Measurements from ENCODE around the gene DNMBP.

Gene DNMBP

DNA sequence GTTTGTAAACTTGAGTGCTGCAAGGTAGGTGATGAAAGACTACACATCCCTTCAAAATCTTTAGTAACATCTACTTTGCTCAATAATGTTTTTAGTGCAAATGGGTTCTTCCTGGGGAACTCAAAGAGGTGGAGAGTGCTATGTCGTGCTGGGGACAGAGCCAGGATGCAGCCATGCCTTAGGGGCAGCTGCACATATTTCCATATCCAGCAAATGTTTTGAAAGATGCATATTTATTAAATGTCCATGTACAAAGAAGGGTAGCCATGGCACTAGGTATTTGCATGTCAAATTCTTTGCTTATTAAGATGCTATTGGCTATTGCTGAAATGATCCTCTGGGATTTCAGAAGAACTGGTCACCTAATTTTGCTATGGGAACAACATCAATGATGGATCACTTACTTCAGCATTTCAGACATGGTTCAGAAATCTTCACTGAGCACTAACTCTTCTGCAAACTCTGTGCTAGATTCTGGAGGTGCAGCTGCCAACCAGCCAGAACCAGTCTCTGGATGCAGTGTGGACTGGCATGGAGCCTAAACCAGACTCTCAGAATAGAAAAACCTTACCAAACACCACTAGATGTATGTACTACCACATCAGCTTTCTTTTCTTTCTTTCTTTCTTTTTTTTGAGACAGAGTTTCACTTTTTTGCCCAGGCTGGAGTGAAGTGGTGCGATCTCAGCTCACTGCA lies 31.7 kb upstream of the DNMBP start:
- no peak for TF ChIP-seq TAF1 (IDR thresholded peaks at IDR 0.05; ENCODE audit: borderline replicate concordance, insufficient read depth, low read length)
- TF ChIP-seq FOXP2 (optimal IDR thresholded peaks at IDR 0.05; ENCODE audit: borderline replicate concordance, extremely low read depth, extremely low read length, insufficient read depth), result no peak
- no peak for TF ChIP-seq POLR2AphosphoS5 (IDR thresholded peaks at IDR 0.05; ENCODE audit: low read depth, low read length)
- TF ChIP-seq SIN3A (IDR thresholded peaks at IDR 0.05; ENCODE audit: borderline replicate concordance, insufficient read depth, low read length), result no peak
- TF ChIP-seq, protein P1, sequence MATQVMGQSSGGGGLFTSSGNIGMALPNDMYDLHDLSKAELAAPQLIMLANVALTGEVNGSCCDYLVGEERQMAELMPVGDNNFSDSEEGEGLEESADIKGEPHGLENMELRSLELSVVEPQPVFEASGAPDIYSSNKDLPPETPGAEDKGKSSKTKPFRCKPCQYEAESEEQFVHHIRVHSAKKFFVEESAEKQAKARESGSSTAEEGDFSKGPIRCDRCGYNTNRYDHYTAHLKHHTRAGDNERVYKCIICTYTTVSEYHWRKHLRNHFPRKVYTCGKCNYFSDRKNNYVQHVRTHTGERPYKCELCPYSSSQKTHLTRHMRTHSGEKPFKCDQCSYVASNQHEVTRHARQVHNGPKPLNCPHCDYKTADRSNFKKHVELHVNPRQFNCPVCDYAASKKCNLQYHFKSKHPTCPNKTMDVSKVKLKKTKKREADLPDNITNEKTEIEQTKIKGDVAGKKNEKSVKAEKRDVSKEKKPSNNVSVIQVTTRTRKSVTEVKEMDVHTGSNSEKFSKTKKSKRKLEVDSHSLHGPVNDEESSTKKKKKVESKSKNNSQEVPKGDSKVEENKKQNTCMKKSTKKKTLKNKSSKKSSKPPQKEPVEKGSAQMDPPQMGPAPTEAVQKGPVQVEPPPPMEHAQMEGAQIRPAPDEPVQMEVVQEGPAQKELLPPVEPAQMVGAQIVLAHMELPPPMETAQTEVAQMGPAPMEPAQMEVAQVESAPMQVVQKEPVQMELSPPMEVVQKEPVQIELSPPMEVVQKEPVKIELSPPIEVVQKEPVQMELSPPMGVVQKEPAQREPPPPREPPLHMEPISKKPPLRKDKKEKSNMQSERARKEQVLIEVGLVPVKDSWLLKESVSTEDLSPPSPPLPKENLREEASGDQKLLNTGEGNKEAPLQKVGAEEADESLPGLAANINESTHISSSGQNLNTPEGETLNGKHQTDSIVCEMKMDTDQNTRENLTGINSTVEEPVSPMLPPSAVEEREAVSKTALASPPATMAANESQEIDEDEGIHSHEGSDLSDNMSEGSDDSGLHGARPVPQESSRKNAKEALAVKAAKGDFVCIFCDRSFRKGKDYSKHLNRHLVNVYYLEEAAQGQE (IDR thresholded peaks at IDR 0.05; ENCODE audit: insufficient read depth in 1 of 2, low read depth in 2 of 2, low read length in 2 of 2), result no peak

DNA sequence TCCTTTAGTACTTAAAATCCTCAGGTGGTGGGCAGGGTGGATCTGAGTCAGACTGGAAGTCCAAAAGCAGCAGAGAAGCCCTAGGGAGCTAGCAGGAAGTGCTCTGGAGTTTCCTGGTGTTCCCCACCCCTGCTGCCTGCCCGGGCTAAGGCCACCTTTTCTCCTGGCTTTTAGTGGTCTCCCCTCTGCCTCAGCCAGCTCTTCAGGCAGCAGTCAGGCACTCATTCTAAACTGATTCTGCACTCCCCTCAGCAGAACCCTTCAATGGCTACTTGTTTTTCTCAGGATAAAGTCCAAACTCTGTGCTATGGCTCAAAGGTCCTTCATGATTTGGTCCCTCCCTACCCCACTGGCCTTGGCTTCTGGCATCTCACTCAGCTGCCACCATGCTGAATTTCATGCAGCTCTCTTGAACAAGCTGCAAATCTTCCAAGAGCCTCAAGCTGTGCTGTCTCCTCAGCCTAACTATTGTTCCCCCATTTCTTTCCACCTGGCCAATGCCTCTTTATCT lies 28.9 kb upstream of the DNMBP start:
- TF ChIP-seq SIN3A (IDR thresholded peaks at IDR 0.05; ENCODE audit: borderline replicate concordance, insufficient read depth, low read length), result no peak
- no peak for TF ChIP-seq TAF1 (IDR thresholded peaks at IDR 0.05; ENCODE audit: borderline replicate concordance, insufficient read depth, low read length)
- TF ChIP-seq, protein P1 (IDR thresholded peaks at IDR 0.05; ENCODE audit: insufficient read depth in 1 of 2, low read depth in 2 of 2, low read length in 2 of 2), result no peak
- TF ChIP-seq FOXP2 (optimal IDR thresholded peaks at IDR 0.05; ENCODE audit: borderline replicate concordance, extremely low read depth, extremely low read length, insufficient read depth), result no peak
- TF ChIP-seq POLR2AphosphoS5 (IDR thresholded peaks at IDR 0.05; ENCODE audit: low read depth, low read length), result no peak

GRCh38 chr10:100037758-100038315 lies 28.1 kb upstream of the DNMBP start:
- TF ChIP-seq SIN3A (IDR thresholded peaks at IDR 0.05; ENCODE audit: borderline replicate concordance, insufficient read depth, low read length), result no peak
- TF ChIP-seq, protein P1 (IDR thresholded peaks at IDR 0.05; ENCODE audit: insufficient read depth in 1 of 2, low read depth in 2 of 2, low read length in 2 of 2), result no peak
- TF ChIP-seq POLR2AphosphoS5 (IDR thresholded peaks at IDR 0.05; ENCODE audit: low read depth, low read length), result no peak
- no peak for TF ChIP-seq FOXP2 (optimal IDR thresholded peaks at IDR 0.05; ENCODE audit: borderline replicate concordance, extremely low read depth, extremely low read length, insufficient read depth)
- no peak for TF ChIP-seq TAF1 (IDR thresholded peaks at IDR 0.05; ENCODE audit: borderline replicate concordance, insufficient read depth, low read length)

DNA sequence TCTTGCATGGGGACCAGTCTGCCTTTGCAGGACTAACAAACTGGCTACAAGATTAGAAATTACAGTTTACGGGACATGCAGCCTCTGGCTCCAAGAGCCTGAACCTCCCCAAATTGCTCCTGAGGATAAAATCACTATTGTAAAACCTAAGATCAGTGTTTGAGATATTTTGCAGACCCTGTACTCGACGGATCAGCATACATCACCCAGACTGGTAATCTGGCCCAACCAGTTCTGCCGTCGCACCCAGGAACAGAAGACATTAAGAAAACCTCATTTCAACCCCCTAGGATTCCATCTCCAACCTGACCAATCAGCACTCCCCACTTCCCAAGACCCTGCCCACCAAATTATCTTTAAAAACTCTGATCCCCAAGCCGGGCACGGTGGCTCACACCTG lies 27.1 kb upstream of the DNMBP start:
- TF ChIP-seq FOXP2 (optimal IDR thresholded peaks at IDR 0.05; ENCODE audit: borderline replicate concordance, extremely low read depth, extremely low read length, insufficient read depth) (no peak), TAF1 (IDR thresholded peaks at IDR 0.05; ENCODE audit: borderline replicate concordance, insufficient read depth, low read length) (no peak), POLR2AphosphoS5 (IDR thresholded peaks at IDR 0.05; ENCODE audit: low read depth, low read length) (no peak), SIN3A (IDR thresholded peaks at IDR 0.05; ENCODE audit: borderline replicate concordance, insufficient read depth, low read length) (no peak)
- TF ChIP-seq, protein P1 (IDR thresholded peaks at IDR 0.05; ENCODE audit: insufficient read depth in 1 of 2, low read depth in 2 of 2, low read length in 2 of 2), result no peak

All from PFSK-1 (cell line).